Amniotic epithelial cell (primary cell): ENCODE data around the gene SNX10.

Source experiments
- DNase-seq: peaks from one replicate; pipeline ENCODE4 v3.0.0-alpha.2; 2010; ENCODE audit warnings: low read depth

SNX10 gene

DNA sequence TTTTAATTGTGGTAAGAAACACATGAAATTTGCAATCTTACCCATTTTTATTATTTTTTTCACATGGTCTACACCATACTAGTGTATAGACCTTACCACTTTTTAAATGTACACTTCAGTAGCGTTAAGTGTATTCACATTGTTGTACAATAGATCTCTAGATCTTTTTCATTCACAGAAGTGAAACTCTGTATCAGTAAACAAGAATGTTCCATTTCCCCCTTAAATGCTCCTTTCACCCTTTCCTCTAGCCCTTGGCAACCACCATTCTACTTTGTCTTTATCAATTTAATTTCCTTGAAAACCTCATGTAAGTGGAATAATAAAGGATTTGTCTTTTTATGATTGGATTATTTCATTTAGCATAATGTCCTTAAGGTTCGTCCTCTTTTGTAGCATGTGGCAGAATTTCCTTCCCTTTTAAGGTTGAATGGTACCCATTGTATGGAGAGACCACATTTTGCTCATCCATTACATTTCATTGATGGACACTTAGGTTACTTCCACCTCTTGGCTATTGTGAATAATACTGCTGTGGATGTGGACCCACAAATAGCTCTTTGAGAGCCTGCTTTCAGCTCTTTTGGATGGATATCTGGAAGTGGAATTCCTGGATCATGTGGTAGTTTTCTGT lies 45.7 kb downstream of the SNX10 start:
- DNase-seq = no peak

DNA sequence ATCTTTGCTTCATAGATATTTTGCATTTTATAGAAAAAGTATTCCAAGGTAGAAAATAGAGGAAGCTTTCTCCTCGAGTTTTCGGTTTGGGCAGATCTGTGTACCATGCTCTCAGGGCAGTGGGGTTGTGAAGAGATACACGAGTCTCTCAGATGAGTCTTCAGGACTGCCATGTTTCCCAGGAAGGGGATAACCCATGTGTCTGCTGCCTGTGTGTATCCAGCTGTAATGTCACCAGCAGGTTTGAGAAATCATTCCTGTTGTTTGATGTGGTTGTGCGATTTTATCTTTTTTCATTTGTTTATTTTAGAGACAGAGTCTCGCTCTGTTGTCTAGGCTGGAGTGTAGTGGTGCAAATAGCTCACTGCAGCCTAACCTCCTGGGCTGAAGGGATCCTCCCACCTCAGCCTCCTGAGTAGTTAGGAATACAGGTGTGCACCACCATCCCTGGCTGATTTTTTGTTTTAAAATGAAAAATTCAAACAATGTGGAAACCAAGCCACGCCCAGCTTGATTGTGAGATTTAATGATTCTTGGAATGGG lies 48.9 kb downstream of the SNX10 start:
- no peak for DNase-seq

GRCh38 chr7:26343320-26343832 lies 51.7 kb downstream of the SNX10 start:
- no peak for DNase-seq

- DNase-seq = no peak
These were observed 52.2 kb downstream of the SNX10 start for GRCh38 chr7:26343837-26344236.

DNA sequence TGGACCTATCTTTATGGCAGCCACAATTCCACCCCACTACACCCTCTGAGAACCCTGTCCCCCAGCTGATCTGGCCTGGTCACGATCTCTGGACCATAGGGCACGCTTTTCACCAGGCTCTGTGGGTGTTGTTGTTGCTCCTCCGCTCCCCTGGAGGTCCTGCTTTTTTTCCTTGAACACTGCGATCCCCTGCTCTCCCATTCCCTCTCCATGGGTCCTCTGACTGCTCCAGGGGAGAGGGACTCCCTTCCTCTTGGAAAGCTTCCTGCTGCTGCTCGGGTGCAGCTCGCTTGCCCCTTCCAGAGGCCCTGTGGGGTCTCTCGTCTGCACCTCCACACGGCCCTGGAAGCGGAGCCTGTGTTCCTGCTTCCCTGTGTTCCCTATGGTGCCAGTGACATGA lies 53.5 kb downstream of the SNX10 start:
- DNase-seq = no peak

DNA sequence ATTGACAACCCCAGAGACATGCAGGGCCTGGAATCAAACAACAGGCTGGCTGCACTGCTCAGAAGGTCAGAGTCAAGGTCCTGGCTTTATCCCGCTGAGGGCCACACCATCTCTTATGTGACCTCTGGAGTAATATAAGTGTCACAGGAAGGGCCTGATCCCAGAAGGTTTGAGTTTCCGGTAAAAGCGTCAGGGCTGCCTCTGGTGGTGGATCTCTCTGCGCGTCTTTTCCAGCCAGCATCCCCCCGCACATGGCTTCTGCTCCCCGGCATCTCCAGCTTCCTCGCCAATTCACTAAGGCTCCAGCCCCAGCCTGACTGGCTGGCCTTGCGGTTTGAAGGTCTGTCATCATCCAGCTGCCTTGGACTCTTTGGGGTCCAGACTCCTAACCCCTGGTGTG lies 54.2 kb downstream of the SNX10 start:
- no peak for DNase-seq

DNA sequence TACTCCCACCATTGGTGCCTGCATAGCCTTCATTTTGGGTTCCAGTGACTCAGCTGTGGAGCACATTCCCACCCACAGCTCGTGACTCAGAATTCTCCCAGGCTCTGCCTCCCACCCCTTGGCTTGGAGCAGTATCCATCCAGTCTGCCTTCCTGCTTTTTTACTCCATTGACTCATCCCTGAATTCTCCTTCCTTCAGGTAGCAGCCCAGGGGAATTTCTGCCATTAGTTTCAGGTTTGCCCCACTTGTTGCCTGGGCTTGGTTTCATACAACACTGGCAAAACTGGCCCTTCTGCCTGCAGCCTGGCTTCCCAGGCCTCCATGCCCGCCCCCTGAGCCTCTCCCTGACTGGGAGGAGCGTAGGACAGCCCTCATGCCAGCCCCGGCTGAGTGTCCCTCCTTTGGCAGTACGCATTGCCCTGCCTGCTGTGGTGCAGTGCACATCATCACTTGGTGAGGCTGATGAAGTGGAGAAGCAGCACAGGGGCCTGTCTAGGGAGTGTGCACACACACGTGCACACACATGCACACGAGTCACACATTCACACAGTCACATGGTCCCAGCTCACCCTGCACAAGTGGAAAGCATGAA lies 55.0 kb downstream of the SNX10 start:
- peak; percentile 7 for DNase-seq

DNA sequence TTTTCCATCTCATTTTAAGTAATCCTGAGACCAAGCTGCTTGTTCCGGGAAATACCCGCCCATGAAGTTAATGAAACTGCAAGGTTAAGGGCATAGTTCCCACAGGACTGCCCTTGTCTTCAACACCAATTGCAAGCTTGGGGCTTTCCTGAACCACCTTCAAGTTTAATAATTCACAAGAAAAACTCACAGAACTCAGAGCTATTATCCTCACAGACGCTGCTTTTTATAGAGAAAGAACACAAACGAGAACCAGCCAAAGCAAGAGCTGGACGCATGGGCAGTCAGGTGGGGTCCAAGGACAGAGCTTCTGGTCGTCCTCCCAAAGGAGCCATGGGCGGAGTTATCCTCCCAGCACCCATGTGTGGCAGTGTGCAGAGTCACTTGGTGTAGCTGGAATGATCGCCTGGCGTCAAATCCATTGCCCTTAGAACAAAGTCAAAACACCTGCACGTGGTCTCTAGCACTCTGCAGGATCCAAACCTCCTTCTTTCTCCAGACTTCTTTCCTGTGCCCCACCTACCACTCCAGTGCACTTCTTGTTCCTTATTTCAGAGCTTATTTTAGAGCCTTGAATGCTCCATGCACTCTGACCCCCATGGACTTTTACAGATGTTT lies 56.7 kb downstream of the SNX10 start:
- DNase-seq = no peak

DNA sequence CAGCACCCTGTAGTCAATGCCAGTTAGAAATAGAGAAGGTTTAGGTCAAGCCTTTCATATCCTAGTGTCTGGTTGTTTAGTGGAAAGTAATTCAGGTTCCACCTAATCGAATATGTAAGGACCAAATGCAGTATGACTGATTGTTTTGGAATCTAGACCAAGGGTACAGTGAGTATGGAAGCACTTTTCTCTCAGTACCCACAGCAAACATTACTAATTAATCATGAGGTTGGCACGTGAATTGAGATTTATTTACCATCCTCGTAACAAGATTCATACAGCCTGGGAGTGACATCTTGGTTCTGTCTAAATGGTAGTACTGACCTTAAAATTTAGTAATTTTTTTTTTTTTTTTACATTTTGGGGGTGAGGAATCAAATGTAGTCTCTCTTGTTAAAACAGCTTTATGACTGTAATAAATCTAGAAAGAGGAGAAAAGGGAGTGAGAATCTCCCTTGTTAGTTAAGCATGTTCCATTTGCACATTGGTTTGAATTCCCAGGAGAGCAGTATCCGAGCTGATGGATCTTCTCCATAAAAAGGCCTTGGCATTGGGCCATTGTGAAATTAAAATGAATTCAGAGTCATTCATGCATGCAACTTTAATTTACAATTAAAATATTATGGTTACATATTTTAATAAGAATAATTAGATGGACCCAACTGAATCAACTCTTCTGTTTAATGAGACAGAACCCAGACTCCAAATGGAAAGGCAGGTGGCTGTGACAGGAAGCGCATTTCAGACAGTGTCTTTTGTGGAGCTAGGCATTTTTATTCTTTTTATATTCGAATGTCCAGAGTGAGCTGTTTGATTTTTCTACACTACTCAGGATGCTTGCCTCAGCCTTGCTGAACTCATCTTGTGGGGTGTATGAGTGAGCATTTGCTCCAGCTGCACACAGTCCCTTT lies 57.6 kb downstream of the SNX10 start:
- no peak for DNase-seq

GRCh38 chr7:26351171-26351570 lies 59.5 kb downstream of the SNX10 start:
- no peak for DNase-seq

- no peak for DNase-seq
These were observed 64.6 kb downstream of the SNX10 start for GRCh38 chr7:26356229-26356628.

GRCh38 chr7:26356929-26357798 lies 65.5 kb downstream of the SNX10 start:
- DNase-seq = no peak

DNA sequence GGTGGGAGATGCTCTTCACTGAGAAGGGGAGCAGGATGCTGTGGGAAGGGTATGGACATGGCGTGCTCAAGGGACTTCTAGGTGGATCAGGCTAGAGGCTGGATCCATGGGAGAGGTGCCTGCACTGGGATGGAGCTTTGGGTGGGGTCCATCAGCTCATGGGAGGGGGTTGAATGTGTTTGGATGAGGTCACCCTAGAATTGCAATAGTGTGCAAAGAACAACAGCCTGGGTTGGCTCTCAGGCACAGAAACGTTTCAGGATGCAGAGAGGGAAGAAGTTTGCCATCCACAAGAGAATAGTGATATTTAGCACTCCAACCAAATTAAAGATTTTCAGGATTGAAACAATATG lies 66.1 kb downstream of the SNX10 start:
- no peak for DNase-seq

DNA sequence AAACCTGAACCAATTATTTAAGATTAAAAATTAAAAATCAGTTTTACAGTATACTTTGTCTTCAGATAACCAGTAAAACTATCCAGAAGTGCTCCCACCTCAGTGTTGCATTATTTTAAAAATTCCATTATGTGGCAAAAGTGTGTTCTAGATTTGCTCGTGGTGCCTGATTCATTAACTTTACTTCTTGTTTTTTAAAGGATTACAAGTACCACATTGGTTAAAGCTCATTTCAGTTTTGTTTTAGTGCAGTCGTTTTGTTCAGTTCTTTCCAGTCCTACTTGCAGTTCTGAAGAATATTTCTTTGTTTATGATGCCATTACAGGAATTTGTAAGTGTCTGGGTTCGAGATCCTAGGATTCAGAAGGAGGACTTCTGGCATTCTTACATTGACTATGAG lies 69.0 kb downstream of the SNX10 start:
- no peak for DNase-seq

- no peak for DNase-seq
These were observed 70.0 kb downstream of the SNX10 start for GRCh38 chr7:26361637-26362036.

DNA sequence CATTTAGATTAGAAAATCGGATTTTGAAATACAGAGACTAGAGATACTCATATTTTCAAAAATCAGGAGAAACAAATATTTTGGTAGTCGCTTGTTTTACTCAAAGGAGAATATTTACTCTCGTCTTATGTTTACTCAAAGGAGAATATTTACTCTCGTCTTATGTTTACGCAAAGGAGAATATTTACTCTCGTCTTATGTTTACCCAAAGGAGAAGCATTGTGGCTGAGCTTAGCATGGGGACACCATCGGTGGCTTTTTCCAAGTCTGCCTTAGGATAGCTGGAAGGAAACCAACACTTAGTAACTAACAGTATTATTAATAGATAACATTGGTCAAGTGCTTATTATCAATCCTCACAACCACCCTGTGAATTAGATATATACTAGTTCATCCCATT lies 71.8 kb downstream of the SNX10 start:
- DNase-seq = no peak

- DNase-seq = peak; percentile 70
These were observed 73.6 kb downstream of the SNX10 start for GRCh38 chr7:26365077-26365900.

DNA sequence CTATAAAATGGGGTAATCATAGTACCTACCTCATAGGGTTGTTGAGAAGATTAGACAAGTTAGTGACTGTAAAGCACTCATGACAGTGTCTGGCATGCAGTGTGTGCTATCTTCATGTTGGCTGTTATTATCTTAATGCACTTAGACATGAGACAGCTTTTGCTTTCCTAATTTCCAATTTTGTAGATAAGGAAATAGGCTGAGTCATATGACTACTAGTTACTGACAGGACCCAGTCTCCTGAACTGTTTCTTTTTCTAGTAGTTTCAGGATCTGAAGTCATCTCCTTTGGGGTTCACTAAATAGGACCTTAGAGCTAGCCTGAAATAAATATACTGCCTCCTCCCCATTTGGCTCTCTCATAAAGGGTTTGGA lies 74.2 kb downstream of the SNX10 start:
- no peak for DNase-seq

GRCh38 chr7:26367219-26367711 lies 75.6 kb downstream of the SNX10 start:
- DNase-seq = no peak

DNA sequence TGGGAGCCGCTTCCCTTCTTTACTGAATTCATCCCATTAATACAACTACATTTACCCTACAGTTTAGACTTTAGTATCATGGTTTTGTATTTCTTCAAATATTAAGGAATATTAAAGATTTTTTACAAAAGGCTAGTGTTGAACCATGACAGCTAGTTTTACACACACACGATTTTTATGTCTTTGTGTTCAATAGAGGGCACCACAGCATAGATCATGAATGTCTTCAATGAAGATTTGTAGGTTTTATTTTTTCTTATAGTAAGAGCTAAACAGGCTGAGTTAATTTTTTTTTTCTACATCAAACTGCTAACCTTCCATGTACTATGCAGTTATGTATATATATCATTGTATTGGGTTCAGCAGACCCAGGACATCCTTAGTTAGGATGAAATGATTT lies 76.9 kb downstream of the SNX10 start:
- no peak for DNase-seq
